ENCODE results near the gene KRTDAP.

DNA sequence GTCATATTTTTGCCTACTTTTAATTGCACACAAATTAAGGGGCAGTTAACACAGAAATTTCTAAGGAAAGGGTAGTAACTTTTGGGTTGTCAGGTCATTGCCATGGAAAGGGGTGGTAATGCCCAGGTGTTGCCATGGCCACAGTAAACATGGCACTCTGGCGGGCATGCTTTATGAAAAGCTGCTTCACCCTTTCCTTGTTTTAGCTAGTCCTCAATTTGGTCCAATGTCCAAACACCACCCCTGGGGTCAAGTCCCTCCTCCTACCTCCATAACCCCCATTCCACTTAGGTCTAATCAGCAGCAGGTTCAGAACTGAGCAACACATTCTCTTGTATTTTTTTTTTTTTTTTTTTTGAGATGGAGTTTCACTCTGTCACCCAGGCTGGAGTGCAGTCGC is 35.6 kb downstream of the KRTDAP start:
- TF ChIP-seq GATA2 (IDR thresholded peaks at IDR 0.05; ENCODE audit: low read depth, low read length) (no peak), GATA3 (IDR thresholded peaks at IDR 0.05; ENCODE audit: low read depth, low read length) (no peak)
